IPS DF 19.7 (cell line): ENCODE results near the gene DAGLA.

ENCODE experiments used
- DNase-seq: peaks from one replicate; pipeline ENCODE4 v3.0.0-alpha.2; 2013; ENCODE audit warnings: low read depth, low spot score

DAGLA gene

DNA sequence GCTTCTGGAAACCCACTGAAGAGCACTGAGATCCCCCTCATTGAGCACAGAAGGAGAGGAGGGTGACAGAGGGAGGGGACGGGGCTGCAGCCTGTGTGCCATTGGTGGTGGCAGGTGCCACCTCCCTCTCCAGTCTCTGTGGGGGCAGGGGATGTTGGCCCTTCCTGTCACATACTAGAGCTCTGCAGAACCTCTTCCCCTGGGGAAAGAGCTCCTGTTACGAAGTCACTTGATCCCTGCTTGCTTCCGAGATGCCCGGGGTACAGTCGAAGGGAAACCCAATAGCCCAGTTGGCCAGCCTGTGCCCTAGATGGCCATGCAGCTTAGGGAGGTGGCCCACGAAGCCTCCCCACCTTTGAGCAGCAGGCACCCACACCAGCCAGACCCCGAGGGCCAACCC, 29.4 kb downstream of the DAGLA start:
- DNase-seq = no peak

GRCh38 chr11:61710019-61710418, 29.8 kb downstream of the DAGLA start:
- no peak for DNase-seq

DNA sequence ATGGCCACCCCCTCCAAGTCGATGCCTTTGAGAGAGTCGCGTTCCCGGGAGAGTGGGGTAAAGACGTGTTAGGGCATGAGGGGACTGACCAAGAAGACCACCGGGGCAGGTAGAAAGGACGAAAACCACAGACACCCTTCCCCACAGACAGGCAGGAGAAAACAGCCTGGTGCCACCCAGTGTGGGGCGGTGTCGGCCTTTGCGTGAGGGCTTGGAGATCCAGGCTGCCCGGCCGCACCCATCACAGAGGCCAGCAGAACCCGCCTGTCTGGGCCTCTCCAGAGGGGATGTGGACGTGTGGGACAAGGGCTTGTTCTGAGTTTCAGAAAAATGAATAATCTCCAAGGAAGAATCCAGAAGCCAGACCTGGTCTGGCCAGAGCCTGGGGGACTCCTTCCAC, 30.8 kb downstream of the DAGLA start:
- no peak for DNase-seq

GRCh38 chr11:61711498-61711897, 31.3 kb downstream of the DAGLA start:
- no peak for DNase-seq

DNA sequence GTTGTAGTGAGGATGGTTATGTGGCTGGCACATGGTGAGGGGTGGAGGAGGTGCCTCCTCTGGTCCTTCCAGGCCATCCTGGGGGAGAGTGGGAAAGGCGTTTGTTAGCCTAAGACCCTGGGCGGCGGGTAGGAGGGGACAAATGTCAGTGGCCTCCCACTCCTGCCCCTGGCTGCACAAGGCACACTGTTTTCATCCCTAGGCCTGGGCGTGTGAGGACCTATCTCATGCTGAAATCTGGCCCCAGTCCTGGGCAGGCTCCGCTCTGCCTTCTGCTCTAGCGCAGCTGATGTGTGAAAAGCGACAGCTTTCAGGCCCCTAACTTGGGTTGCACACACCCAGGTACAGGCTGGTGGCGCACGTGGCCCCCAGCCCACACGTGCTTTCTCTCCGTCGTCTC, 32.1 kb downstream of the DAGLA start:
- DNase-seq = no peak

GRCh38 chr11:61712846-61713245, 32.7 kb downstream of the DAGLA start:
- DNase-seq = no peak

GRCh38 chr11:61713464-61713863, 33.3 kb downstream of the DAGLA start:
- DNase-seq = no peak

GRCh38 chr11:61713906-61714305, 33.7 kb downstream of the DAGLA start:
- DNase-seq = no peak

GRCh38 chr11:61714316-61714715, 34.1 kb downstream of the DAGLA start:
- no peak for DNase-seq

- DNase-seq = no peak
Observed at GRCh38 chr11:61714916-61715315, 34.7 kb downstream of the DAGLA start.

GRCh38 chr11:61715867-61716266, 35.7 kb downstream of the DAGLA start:
- DNase-seq = no peak

DNA sequence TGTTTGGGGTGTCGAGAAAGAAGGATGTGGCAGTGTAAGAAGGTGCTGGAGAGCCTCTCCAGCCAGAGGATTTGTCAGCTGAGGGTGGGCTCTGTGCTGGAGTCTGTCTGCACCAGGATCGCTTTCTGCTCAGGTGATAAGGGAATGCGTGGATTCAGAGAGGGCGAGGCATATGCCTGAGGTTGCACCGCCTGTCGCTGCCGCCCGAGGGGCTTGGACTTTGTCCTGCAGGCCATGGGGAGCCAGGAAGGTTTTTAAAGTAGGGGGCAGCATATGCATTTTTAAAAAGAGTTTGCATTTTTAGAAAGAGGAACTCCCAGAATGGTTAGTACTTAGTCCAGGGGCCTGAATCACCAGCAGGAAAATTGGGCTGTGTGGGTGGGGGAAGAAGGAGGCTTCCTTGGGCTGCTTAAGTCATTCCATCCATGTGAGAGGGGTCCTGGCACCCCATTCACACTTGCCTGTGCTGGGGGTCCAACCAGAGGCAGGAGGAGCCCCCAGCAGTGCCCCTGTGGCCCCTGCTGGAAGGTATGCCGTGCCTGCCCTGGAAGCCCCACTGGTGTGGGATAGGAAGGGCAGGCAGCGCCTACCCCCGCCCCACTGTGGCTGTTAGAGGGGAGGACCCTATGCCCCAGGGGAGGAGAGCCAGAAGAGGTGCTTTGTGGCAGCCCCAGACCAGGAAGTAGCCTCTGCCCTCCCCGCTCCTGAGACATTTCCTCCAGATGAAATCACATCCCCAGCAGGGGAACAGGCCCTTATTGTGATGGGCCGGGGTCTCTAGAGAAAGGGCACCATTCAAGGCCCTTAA, 36.5 kb downstream of the DAGLA start:
- no peak for DNase-seq

GRCh38 chr11:61717286-61718033, 37.3 kb downstream of the DAGLA start:
- no peak for DNase-seq

GRCh38 chr11:61718046-61718531, 37.9 kb downstream of the DAGLA start:
- DNase-seq = no peak

- no peak for DNase-seq
Observed at GRCh38 chr11:61718621-61719302, 38.6 kb downstream of the DAGLA start.

DNA sequence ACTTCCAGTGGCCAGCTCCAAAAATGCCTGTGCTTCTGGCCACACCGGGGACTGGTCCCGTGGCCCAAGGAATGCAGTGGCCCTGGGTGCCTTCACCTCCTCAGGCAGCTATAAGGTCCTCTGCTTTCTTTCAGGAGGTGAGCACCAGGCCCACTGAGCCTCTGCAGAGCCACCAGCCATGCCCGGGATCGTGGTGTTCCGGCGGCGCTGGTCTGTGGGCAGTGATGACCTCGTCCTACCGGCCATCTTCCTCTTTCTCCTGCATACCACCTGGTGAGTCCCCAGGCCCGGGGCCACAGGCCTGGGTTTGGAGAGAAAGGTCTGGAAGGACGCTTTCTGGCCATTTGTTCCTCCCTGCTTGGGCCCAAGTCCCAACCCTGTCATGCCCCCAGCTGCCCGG, 39.8 kb downstream of the DAGLA start:
- no peak for DNase-seq

DNA sequence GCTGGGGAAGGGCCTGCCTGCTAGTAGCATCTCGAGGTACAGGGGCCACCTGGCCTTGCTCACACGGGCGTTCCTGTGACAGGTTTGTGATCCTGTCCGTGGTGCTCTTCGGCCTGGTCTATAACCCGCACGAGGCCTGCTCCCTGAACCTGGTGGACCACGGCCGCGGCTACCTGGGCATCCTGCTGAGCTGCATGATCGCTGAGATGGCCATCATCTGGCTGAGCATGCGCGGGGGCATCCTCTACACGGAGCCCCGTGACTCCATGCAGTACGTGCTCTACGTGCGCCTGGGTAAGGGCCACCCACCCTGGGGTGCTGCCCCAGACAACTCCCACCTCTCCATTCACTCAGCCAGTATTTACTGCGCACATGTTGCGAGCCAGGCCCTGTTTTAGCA, 40.4 kb downstream of the DAGLA start:
- no peak for DNase-seq

DNA sequence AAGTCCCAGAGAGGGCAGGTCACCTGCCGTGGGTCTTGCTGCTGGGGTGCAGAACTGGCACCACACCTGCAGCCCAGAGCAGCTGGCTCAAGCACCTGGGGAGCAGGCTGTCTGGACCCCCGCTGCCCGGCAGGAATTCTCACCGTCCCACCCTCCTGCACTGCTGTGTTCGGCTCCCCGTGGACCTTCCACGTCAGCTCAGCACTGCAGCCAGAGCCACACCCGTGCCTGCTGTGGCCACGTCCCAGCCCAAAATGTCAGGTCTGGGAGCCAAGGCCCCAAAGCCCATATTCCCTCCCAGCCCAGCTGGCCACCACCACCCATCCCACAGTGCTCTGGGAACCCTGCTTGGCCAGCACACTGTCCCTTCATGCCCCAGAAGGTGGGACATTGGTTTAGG, 44.2 kb downstream of the DAGLA start:
- no peak for DNase-seq

DNA sequence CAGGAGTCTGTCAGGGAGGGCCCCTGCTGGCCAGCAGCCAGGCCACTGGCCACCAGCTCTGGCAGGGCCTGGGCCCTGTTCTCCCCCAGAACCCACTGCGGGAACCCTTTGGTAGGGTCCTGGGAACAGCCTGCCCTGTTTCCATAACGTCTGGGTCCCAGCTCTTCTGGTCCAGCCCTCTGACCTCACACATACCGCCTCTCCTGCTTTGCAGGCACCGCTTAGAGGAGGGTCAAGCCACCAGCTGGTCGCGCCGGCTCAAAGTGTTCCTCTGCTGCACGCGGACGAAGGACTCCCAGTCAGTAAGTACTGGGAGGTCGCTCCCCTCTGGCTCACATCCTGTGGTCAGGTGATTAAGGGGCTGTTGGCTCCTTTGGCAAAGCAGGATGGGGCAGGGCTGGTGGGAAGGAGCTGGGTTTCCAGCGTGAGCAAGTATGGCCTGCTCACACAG, 45.6 kb downstream of the DAGLA start:
- no peak for DNase-seq

GRCh38 chr11:61726775-61727174, 46.6 kb downstream of the DAGLA start:
- DNase-seq = no peak

DNA sequence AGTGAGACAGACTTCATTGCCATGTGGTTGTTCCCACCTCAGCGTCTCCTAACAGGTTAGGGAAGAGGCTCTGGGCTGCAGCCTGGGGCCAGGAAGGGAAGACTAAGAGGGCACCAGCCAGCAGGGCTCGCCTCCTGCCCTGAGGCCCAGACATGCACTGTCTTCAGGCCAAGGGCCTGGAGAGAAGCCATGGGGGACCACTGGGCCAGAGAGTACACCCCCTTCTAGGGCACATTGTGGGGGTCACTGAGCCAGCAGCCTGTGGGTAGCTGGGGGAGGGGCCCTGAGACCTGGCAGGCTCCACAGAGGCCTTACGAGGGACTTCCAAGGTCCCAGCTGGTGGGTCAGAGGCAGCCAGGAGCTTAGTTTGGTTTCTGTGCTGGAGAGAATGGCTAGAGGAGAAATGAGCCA, 47.2 kb downstream of the DAGLA start:
- no peak for DNase-seq
